ENCODE results near the gene ATXN7.

ATXN7 gene

DNA sequence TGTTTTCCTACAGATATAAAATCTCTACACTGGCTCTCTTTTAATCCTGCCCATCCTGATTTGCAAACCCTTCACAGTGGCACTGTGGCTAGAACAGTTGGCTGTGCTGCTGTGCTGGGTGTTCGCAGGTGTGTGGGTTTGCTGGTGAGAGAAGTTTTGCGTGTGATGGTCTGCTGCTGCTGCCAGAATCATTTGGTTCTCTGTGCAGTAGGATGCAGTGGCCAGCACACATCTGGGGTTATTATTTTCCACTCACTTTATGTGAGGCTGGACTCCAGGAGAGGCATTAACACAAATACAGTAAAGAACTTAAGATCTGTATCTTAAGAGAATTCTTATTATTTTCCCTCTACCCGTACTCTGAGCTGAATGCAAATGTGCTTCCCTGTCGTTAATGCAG lies 175.7 kb downstream of the ATXN7 start:
- DNase-seq (ENCODE audit: low read depth) = no peak
- no peak overlapping the region for H3K4me3 ChIP-seq (replicated peaks; ENCODE audit: low read depth, low read length)
- TF ChIP-seq, protein P1, sequence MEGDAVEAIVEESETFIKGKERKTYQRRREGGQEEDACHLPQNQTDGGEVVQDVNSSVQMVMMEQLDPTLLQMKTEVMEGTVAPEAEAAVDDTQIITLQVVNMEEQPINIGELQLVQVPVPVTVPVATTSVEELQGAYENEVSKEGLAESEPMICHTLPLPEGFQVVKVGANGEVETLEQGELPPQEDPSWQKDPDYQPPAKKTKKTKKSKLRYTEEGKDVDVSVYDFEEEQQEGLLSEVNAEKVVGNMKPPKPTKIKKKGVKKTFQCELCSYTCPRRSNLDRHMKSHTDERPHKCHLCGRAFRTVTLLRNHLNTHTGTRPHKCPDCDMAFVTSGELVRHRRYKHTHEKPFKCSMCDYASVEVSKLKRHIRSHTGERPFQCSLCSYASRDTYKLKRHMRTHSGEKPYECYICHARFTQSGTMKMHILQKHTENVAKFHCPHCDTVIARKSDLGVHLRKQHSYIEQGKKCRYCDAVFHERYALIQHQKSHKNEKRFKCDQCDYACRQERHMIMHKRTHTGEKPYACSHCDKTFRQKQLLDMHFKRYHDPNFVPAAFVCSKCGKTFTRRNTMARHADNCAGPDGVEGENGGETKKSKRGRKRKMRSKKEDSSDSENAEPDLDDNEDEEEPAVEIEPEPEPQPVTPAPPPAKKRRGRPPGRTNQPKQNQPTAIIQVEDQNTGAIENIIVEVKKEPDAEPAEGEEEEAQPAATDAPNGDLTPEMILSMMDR (IDR thresholded peaks at IDR 0.05; ENCODE audit: low read length, missing control alignments) = no peak

DNA sequence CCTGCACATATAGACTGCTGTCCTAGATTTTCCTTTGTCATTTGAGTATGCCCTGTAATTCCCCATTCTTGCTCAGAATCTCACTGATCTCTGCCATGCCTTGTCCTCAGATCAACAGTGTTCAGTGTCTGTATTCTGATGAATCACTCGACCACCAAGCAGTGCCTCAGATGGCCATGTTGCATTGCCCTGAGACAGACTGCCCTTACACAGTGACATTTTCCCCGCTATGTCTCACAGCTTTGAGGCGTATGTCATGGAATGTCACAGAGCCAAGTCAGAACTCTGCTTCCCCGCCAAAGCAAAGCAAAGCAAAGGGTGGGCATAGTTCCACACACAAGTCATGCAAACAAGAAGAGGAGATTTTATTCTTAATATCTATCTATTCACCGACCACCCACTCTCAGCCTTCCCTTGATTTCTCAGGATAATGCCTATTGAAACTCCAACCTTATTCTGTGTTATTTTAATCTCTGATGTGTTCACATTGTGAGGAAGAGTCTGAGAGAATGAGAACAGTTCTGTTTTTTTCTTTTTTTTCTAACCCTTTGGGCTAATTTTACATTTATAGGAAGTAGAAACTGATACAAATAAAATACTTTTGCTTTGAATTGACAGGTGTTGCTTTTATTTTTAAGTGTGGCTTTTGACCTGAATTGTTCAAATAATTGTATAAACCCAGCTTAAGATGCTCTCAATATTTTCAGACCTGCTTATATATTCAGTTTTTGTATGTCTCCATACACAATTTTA lies 176.5 kb downstream of the ATXN7 start:
- DNase-seq (ENCODE audit: low read depth) = no peak
- H3K4me3 ChIP-seq (replicated peaks; ENCODE audit: low read depth, low read length) = no peak overlapping the region
- TF ChIP-seq, protein P1 (IDR thresholded peaks at IDR 0.05; ENCODE audit: low read length, missing control alignments) = no peak

DNA sequence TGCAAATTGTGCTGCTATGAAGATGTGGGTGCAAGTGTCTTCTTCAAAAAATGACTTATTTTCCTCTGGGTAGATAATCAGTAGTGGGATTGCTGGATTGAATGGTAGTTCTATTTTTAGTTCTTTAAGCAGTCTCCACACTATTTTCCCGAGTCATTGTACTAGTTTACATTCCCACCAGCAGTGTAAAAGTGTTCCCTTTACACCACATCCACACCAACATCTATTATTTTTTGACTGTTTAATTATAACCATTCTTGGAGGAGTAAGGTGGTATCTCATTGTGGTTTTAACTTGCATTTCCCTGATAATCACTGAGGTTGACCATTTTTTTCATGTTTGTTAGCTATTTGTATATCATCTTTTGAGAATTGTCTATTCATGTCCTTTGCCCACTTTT lies 179.3 kb downstream of the ATXN7 start:
- no peak overlapping the region for H3K4me3 ChIP-seq (replicated peaks; ENCODE audit: low read depth, low read length)
- TF ChIP-seq, protein P1 (IDR thresholded peaks at IDR 0.05; ENCODE audit: low read length, missing control alignments) = no peak
- no peak for DNase-seq (ENCODE audit: low read depth)

DNA sequence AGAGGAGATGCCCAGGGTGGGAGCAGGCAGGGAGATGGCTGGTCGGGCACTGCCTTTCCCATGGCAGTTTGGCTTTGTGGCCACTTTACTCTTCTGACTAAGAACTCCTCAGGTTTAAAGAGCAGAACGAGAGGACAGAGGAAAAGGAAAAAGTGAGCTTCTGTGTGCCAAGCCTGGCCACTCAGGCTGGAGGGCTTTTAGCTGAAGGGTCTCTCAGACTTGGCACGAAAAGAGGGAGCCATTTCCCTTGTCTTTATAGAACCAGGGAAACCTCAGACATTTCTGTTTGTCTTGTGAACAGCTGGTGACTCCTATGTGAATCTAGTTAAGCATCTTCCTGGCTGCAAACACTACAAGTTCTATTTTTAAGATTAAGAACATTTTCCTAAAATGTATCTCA lies 182.9 kb downstream of the ATXN7 start:
- no peak overlapping the region for H3K4me3 ChIP-seq (replicated peaks; ENCODE audit: low read depth, low read length)
- no peak for DNase-seq (ENCODE audit: low read depth)
- TF ChIP-seq, protein P1 (IDR thresholded peaks at IDR 0.05; ENCODE audit: low read length, missing control alignments) = no peak

DNA sequence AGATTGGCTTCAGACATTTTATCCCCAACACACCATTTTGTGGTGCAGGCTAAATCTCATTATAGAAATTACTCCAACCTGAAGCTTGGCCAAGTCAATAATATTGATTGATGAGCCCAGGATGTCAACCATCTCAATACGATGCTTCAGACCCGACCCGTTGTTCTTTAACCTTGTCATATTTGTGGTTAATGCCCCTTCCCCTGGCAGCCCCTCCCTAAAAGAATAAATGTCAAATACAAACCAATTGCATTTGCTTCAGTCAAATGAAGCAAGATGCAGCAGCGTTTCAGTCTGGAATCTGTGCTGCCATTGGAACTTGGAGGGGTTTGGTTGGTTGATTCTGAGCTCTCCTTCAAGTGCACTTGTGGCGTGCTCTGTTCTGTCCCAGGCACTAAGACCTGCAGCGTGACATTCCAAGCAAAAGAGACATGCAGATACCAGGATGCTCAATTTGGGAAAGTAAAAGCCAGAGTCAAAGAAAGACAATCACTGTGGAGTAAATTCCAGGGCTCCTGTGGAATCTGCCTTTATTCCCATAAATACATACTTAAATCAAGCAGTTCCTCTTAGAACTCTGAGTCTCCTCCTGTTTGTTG lies 183.4 kb downstream of the ATXN7 start:
- no peak overlapping the region for H3K4me3 ChIP-seq (replicated peaks; ENCODE audit: low read depth, low read length)
- no peak for DNase-seq (ENCODE audit: low read depth)
- TF ChIP-seq, protein P1 (IDR thresholded peaks at IDR 0.05; ENCODE audit: low read length, missing control alignments) = no peak

DNA sequence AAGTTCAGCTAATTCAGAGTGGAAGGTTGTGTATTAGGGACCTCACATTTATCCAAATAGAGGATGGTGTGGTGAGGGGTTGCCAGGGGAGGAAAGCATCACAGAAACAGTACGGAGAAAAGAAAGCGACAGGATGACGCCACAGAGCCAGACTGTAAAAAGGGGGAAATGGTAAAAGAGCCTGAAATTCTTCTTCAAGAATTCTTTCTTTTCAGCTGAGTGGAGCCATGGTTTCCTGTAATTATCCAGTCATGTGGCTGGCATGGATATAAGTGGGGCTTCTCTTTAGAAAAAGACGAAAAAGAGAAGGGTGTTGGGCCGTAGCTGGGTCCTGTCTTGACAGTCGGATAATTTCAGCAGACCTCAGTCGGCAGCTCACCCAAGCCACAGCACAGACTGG lies 184.1 kb downstream of the ATXN7 start:
- H3K4me3 ChIP-seq (replicated peaks; ENCODE audit: low read depth, low read length) = no peak overlapping the region
- DNase-seq (ENCODE audit: low read depth) = no peak
- TF ChIP-seq, protein P1 (IDR thresholded peaks at IDR 0.05; ENCODE audit: low read length, missing control alignments) = no peak
